Right lung (tissue), 5 donors: Measurements from ENCODE around the gene LCN1. TPM values are rescaled to one million over a fixed set of nuclear protein-coding genes. Genes with fewer than 3 reads are reported as not detected.
"Not testable (repeated sequence)": the region's sequence is repeated elsewhere in the genome, so short reads cannot be mapped to it uniquely, and the experiment has no call there.

ENCODE experiments used
- DNase-seq, 2 donors: peaks; one replicate each; pipeline ENCODE4 v3.0.0-alpha.2; 2013
- polyA plus RNA-seq, 5 donors: library from polyadenylated mRNA; unstranded; fragments of 120-200 nt; gene quantifications; one replicate each; pipeline versions ENCODE4 v1.2.1 to v1.2.3, GENCODE V29; 2013; ENCODE audit warnings: inconsistent platforms in 1 of 5, low replicate concordance in 1 of 5; ENCODE audit not compliant: insufficient read length in 5 of 5, insufficient read depth in 1 of 5

LCN1 gene
- polyA plus RNA-seq, 5 donors = not detected

DNA sequence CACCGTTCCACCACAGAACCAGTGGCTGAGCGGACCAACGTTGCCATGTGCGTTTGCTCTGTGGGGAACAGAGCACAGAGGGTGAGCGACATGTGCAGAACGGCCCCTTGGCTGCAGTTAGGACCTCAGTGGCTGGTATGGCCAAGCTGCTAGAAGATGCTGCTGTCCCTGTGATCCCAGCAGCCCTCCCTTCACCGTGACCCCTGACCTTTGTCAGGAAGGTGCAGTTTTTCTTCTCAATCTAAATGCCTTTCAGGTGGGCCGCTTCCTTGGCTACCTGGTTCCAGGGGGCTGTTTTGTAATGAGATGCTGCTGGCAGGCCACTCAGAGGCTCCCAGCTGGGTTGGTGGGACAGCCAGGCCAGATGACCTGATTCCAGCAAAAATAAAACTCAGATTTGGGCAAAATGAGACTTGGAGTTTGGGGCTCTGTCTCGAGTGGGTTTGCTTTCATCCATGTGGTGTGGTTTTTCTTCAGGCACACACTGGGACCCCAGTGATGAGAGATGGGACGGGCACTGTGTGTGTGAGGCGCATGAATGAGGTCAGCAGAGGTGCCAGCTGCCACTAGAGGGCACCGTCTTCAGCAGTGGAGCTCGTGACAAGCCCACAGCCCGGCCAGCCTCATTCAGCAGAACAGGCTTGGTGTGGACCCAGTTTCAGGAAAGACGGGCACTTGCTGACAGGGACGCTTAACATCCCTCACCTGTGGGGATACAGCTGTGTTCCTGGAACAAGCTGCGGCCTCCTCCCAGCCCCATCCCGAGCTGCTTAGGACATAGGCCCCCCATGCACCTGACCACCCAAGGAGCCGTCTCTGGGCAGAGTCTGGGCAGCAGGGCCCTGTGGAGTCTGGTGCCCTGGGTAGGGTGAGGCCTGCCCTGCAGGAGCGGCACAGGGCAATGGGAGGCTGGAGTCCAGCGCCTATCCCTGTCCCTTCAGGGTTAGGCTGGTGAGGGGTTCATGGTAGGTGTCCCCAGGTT is 16.7 kb upstream of the LCN1 start:
- DNase-seq = no peak

DNA sequence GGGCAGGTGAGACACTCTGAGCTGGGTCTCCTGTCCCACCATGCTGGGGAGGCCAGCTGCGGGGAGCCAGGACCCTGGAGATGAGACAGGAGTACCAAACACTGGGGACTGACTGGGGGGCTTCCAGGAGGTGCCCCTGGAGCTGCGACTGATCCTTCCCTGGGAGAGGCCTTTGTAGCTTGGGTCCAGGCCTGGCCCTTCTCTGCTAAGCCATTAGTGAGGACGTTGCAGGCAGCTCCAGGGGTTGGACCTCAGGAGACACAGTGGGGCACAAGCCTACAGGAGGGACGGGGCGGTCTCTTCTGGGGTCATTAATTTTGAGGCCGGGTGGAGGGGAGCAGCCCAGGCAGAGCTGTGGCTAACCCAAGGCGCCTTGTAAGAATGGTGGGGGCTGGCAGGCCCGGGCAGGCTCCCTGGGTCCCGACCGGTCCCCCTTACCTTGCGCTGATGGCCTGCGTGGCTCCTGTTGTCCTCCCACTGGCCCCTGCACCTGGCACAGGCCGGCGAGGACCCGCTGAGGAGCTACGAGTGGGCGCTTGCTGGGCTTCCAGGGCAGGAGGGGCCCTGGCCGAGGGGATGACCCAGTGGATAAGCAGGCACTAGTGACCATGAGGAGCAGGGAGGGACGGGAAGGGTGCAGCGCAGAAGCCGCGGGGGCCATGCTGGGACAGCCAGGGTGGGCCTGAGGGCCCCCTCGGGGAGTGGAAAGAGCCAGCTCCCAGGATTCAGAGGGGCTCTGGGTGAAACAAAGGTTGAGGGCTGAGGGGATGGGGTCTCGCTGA is 15.6 kb upstream of the LCN1 start:
- DNase-seq = no peak

DNA sequence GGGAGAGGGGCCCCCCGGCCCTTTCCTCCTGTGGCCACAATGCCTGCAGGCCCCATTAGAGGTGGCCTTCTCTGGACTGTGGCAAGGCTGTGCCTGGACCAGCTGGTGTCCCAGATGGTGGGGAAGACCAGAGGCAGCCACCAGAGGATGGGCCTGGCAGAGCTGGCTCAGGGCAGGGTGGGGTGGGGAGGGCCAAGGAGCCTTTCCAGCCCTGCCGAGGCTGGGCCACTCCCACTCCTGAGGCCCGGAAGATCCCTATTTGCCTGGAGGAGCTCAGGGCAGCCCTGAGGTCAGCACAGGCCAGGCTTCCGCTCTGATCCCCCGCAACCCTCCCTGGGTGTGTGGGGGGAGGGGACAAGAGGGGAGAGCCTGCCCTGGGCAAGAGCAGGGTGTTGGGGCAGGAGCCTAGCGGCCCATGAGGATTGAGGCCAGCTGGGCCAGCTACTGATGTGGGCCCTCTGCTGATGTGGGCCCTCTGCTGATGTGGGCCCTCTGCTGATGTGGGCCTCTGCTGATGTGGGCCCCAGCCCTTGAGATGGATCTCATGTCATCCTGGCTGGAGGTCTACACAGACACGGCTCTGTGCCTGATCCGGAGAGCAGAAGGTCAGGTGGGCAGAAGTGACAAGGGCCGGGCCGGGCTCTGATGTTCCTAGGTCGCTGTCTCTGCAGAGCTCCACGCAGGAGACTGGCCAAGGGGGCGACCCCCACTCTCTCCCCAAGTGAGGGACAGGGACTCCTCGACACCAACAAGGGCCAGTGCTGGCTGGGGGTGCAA is 14.7 kb upstream of the LCN1 start:
- no peak for DNase-seq

DNA sequence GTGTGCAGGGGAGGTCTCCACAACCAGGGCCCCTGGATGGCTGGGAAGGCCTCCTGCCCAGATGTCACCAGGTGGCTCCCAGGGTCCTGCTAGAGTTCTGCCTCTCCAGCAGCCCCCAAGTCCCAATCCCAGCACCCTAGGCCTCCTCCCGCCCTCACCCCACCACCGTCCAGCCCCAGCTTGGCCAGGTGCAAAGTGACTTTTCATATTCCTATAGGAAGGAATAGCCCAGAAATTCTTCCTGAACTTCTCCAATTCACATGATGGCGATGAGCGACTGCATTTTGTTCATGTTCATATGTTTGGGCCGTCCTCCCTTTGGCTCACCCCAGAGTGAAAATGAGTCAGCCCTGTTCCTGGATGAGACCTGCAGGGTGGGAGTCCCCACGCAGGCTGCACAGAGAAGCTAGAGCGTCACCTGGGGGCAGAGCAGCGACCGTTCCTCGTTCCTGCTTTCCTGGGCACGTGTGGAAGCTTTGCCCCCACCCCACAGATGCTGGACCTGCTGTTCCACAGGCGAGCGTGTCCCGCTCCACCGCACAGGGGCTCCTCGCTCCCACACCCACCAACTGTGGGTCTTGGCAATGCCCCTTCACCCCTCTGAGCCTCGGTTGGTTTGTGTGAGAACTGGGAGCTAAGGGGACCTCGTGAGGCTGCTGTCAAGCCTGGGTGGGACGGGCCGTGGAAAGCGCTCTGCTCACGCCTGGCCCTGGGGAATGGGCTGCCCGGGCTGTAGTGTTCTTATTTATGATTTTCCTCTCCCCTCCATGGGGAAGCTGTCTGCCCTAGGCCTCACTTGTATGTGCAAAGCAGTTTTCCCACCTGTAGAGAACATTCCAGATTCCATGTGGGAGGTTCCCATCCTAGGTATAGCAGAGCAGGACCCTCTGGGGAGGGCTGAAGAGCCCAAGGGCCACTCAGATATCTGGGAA is 13.9 kb upstream of the LCN1 start:
- DNase-seq = no peak

DNA sequence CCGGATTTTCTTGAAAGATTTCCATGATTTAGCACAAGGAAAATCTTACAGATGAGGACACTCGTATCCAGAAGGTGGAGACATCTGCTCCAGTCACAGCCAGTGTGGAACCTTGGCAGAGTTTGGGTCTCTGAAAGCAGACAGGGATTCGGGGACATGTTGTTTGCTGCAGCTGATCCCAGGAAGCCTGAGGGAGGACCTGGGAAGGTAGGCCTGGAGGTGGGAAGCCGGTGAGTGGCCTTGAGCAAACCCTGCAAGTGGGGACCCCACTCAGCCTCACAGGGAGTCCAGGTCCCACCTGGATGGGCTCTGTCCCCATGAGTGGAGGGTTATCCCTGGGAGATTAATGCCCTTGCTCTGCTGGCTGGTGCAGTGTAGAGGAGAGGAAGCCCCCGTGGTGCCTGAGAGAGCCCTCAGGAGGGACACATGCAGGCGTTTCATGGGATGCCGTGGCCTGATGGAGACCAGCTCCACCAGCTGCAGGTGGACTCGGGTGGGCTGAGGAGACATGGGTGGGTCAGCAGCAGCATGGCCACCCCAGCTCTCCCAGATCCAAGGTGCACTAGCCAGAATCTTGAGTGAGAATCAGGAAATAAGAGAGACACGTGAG is 12.9 kb upstream of the LCN1 start:
- DNase-seq = no peak

DNA sequence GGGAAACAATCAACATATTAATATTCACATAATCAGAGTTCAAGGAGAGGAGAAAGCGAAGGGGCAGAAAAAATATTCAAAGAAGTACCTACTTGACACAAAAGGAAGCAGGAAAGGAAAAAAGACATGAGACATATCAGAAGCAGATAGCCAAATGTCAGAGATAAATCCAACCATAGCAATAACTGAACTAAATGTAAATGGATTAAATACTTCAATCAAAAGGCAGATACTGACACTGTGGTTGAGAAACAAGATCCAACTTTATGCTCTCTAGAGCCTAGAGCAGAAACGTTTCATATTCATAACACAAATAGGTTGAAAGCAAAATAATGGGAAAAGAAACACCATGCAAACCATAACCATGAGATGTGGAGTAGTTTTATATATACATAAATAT is 11.8 kb upstream of the LCN1 start:
- DNase-seq = no peak

DNA sequence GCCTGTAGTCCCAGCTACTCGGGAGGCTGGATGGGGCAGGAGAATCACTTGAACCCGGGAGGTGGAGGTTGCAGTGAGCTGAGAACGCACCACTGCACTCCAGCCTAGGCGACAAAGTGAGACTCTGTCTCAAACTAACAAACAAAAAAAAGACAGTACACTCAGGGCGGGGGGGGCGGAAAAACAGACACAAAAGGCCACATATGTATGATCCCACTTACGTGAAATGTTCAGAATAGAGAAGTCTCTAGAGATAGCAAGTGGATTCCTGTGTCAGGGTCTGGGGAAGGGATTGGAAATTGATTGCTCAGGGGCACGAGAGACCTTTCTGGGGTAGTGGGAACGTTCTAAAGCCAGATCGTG is 9.0 kb upstream of the LCN1 start:
- no peak for DNase-seq

DNA sequence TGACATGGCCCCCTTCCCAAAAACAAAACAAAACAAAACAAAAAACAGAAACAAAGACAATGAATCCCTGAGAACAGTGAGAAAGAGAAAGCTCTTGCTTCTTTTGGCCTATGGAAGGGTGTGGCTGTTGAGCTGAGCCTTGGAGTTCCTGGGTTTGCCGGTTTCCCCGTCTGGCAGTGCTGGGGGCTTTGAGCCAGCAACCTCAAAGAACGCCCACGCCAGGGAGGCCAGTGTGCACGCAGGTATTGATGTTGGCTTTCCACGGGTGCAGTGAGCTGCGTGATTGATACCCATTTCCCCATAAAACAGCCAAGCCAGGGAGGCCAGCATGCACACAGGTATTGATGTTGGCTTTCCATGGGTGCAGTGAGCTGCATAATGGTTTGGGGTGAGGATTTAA is 8.3 kb upstream of the LCN1 start:
- DNase-seq = no peak

DNA sequence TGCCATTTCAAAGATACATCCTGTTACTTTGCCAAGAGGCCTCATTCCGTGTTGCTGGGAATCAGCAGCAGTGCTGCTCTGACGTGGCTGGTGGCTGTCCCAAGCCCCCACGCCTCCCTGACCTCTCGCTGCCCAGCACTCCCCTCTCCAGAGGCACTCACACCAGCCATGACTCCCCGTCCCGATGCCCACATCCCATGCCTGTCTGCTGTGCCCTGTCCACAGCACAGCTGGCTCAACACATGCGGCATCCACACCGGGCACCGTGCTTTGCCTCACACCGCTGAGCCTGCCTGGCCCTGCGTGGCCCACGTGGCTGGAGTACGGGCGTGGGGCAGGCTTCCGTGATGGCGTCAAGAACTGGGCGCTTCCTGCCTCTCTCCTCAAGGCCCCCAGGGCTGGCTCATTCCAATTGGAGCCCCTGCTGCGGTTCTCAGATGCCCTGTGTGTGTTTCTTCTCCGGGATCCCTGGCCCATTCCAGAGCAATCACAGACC is 7.8 kb upstream of the LCN1 start:
- no peak for DNase-seq

DNA sequence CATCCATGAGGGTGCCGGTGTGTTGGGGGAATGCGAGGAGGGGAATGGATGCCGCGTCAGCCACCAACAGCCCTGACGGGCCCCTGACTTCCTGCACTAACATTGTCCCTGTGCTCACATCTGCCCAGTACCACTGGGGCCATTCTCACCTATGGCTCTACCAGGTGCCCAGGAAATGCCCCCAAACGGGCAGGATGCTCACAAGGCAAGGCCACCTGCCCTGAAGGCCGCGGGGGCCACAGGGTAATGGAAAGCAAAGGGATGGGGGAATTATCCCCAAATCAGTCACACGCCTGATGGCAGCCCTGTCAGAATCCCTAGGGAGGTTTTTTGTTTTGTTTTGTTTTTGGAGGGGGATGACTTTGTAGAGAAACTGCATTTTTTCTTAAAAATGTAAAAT is 7.3 kb upstream of the LCN1 start:
- not testable (repeated sequence) for DNase-seq

DNA sequence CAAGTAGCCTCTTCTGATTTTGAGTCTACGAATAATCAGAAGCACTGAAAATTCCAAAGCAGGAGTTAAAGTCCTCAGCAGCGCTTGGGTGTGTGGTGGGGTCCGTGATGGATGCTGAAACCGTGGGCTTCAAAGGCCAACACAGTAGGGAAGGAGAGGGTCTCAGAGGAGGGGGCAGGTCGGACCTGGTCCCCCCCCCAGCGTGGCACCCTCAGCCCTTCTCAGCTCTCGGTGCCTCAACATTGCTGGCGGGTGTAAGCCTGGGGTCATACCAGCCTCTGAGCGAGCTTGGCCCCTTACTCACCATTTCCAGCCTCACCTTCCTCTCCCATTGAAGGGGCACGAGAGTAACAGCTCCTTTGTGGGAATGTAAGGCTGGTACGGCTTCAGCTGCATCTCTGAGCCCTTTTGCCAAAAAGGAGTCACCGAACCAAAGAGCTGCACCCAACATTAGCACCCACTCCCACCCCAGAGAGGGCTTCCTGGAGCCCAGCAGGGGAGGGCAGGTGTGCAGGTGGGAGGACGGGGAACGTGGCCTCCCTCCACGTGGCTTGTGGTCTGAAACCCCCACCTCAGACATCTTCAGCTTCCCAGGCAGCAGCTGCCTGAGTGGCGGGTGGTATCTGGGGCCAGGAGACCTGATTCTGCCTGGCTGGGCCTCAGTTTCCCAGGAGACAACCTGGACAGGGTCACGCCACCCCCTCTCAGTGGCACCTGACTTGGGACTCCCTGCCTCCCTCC is 6.7 kb upstream of the LCN1 start:
- DNase-seq = no peak

DNA sequence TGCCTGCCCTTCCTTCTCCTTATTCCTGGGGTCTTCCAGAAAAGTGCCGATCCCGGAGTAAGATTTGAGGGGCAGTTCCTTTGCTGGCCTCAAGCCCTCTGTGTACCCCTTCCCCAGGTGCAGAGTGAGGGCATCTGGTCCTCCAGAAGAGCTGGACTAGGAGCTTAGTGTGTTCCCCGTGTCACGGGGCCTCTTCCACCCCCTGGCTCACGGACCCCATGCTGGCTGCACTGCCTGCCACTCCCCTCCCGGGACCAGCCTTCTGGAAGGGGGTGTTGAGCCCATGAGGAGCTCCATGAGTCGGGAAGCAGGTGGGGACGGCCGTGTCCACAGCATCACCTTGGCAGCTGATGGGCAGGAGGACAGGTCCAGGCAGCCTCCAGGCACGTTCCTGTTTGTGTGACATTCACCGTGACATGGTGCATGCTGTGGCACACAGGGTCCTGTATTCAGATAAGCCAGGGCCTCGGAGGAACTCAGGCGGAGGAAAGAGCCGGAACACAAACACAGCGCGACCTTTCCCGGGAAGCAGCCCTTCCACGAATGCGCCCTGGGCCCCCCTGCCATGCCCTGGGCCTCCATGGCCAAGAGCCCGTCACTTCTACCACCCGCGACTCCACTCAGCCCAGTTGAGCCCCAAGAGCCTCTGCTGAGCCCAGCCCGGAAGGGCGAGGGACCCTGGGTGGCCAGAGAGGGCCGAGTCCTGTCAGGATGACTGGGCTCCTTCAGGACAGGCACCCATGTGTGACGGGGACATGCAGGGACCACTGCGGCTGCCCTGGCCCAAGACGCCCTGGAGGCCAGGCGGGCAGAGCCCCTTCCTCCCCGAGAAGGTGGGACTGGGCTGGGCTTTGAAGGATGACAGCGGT is 5.9 kb upstream of the LCN1 start:
- DNase-seq = no peak

DNA sequence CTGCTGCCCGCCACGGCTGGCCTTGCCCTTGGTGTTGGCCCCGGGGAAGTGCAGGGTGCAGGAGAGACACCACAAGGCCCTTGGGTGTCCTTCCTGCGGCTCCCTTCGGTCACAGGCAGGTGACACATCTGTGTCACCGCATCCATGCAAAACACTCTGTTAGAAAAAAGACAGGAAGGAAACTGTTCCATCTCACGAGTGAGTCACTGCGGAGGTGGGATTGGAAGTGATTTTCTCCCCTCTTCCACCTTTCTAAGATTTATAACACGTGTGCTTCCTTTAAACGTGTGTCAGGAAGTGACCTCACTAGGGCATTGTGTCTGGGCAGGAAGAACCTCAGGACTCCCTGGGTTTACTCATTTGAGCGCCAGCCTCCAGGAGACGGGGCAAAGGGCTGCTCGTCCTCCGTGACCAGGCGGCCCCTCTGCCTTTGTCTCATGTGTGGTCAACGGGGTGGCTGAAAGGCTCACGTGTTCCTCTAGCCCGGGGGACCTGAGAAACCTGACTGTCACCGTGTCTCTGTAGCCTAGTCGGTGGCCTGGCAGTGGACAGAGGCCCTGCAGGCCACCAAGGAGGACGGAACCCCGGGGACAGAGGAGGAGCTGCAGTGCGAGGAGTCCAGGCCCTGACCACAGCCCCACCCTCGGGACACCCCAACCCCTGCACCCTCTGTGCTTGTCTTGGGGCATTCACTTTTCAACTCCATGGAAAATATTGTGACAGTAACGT is 4.9 kb upstream of the LCN1 start:
- DNase-seq = no peak

DNA sequence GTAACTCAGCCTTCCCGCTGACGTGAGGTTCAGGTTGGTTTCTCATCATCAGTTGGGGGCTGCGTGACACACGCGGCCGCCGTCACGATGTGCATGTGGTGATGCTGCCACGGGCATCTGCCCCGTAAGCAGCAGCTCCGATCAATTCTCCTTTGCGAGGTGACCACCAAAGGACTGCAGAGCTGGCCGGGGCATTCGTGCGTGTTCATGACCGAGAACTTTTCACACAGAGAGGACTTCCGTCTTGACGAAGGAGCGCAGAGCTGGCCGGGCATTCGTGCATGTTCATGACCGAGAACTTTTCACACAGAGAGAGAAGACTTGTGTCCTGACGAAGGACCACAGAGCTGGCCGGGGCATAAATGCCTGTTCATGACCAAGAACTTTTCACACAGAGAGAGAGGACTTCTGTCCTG is 3.8 kb upstream of the LCN1 start:
- no peak for DNase-seq

DNA sequence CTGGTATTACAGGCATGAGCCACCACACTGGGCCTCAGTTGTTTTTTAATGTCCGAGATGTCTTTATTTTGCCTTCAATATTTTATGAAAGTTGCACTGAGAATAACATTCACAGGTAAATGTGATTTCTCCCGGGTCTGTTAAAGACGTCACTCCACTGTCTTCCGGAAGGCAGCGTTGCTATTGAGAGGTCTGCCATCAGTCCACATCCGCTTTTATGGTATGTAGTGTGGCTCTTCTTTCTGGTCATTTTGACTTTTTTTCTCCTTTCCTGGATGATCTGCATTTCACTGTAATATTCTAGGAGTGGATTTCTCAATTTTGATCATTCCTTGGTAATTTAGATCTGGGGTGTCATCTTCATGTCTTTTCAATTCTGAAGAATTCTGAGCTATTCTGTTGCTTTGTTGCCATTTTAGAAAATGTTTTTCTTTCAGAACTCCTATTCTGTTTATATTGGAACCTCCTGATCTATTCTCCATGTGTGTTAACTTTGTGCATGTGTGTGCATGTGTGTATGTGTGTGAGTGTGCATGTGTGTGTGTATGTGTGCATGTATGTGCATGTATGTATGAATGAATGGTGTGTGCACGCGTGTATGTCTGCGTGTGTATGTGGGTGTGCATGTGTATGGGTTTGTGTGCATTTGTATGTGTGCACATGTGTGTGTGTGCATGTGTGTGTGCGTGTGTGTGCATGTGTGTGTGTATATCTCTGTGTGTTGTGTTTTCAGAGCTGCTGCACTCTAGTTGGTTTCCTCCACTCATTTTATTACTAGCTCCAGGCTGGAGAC is 1.9 kb upstream of the LCN1 start:
- DNase-seq = no peak

DNA sequence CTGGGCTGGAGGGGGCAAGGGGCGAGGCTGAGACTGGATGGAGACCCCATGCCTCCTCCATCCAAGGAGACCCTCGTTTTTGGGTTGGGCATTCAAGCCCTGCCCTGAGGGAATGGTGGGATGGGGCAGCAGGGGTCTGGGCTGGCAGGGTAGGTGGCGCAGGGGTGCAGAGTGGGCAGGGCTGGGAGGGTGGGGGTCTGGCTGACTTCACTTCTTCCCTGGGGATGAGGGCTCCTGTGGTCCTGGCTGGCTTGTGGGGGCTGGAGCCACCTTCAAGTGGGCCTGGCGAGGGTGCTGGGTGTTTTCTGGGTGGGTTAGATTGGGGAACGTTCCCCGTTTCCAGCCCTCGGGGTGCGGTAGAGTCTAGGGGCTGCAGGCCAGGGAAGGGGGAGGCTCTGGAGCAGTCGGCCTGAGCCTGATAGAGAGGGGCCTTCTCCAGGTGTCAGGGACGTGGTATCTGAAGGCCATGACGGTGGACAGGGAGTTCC is 412 bp downstream of the LCN1 start:
- DNase-seq = no peak
